ENCODE data around the gene FPGS.
"Not testable (repeated sequence)": the region's sequence is repeated elsewhere in the genome, so short reads cannot be mapped to it uniquely, and the experiment has no call there.

Gene FPGS

GRCh38 chr9:127802576-127803443 is at the start of gene FPGS:
TSS of gene FPGS (plus strand) at chr9:127802882. CDS start at chr9:127802925, 43 bp downstream.
- peak; percentile 74 for DNase-seq (ENCODE audit: low spot score)

GRCh38 chr9:127753148-127753547 is 49.5 kb upstream of the FPGS start:
- DNase-seq (ENCODE audit: low spot score) = no peak

GRCh38 chr9:127753622-127754021 is 49.1 kb upstream of the FPGS start:
- no peak for DNase-seq (ENCODE audit: low spot score)

- DNase-seq (ENCODE audit: low spot score) = no peak
These were observed 48.3 kb upstream of the FPGS start for GRCh38 chr9:127754099-127755060.

- DNase-seq (ENCODE audit: low spot score) = no peak
These were observed 47.3 kb upstream of the FPGS start for GRCh38 chr9:127755061-127756060.

- DNase-seq (ENCODE audit: low spot score) = no peak
These were observed 46.4 kb upstream of the FPGS start for GRCh38 chr9:127756233-127756632.

- not testable (repeated sequence) for DNase-seq (ENCODE audit: low spot score)
These were observed 45.9 kb upstream of the FPGS start for GRCh38 chr9:127756776-127757175.

GRCh38 chr9:127758843-127759242 is 43.8 kb upstream of the FPGS start:
- DNase-seq (ENCODE audit: low spot score) = no peak

- no peak for DNase-seq (ENCODE audit: low spot score)
These were observed 41.6 kb upstream of the FPGS start for GRCh38 chr9:127761061-127761460.

- DNase-seq (ENCODE audit: low spot score) = no peak
These were observed 41.2 kb upstream of the FPGS start for GRCh38 chr9:127761491-127761956.

GRCh38 chr9:127762111-127762676 is 40.5 kb upstream of the FPGS start:
- peak; percentile 31 for DNase-seq (ENCODE audit: low spot score)

- peak; percentile 41 for DNase-seq (ENCODE audit: low spot score)
These were observed 38.7 kb upstream of the FPGS start for GRCh38 chr9:127763918-127764384.

- no peak for DNase-seq (ENCODE audit: low spot score)
These were observed 37.3 kb upstream of the FPGS start for GRCh38 chr9:127765418-127765817.

GRCh38 chr9:127767410-127767809 is 35.3 kb upstream of the FPGS start:
- DNase-seq (ENCODE audit: low spot score) = no peak

GRCh38 chr9:127767909-127768331 is 34.8 kb upstream of the FPGS start:
- no peak for DNase-seq (ENCODE audit: low spot score)

GRCh38 chr9:127768698-127769097 is 34.0 kb upstream of the FPGS start:
- no peak for DNase-seq (ENCODE audit: low spot score)

GRCh38 chr9:127769101-127769500 is 33.6 kb upstream of the FPGS start:
- no peak for DNase-seq (ENCODE audit: low spot score)

GRCh38 chr9:127769929-127770582 is 32.6 kb upstream of the FPGS start:
- no peak for DNase-seq (ENCODE audit: low spot score)

GRCh38 chr9:127770583-127770904 is 32.1 kb upstream of the FPGS start:
- no peak for DNase-seq (ENCODE audit: low spot score)

GRCh38 chr9:127770905-127771569 is 31.6 kb upstream of the FPGS start:
- DNase-seq (ENCODE audit: low spot score) = peak; percentile 86
